K562 (cell line): Measurements from ENCODE around the gene TBL2. TPM values are rescaled to one million over a fixed set of nuclear protein-coding genes. Genes with fewer than 3 reads are reported as not detected.

Experiments used
- BMI1 ChIP-seq: fragments of 150-350 bp; IDR thresholded peaks from 2 replicates; pipeline ENCODE4 v1.6.1; 2014; ENCODE audit warnings: low read length
- CBFA2T2 ChIP-seq: fragments of 450-650 bp; conservative IDR thresholded peaks from 2 replicates; pipeline ENCODE4 v1.6.1; 2017; ENCODE audit warnings: mild to moderate bottlenecking
- CHD1 ChIP-seq: fragments of 200-600 bp; sonication (generic); IDR thresholded peaks from one replicate; pipeline ENCODE4 v1.6.1; 2012; ENCODE audit warnings: mild to moderate bottlenecking, moderate library complexity, low read length, inconsistent platforms
- ESRRA ChIP-seq: fragments of 450-650 bp; IDR thresholded peaks from 2 replicates; pipeline ENCODE4 v1.6.1; 2014; ENCODE audit warnings: low read depth, mild to moderate bottlenecking, moderate library complexity, borderline replicate concordance
- NFRKB ChIP-seq: fragments of 450-650 bp; IDR thresholded peaks from 2 replicates; pipeline ENCODE4 v1.6.1; 2016; ENCODE audit warnings: low read depth
- NR2C2 ChIP-seq, 2 experiments: fragments of 200-800 bp in 1 of 2; sonication (Bioruptor generic) in 1 of 2; sonication (generic) in 1 of 2; formaldehyde crosslinking in 1 of 2; IDR thresholded peaks; 2 replicates each; pipeline versions ENCODE4 v1.6.1 to v1.8.0; 2016 to 2022; ENCODE audit warnings: mild to moderate bottlenecking in 1 of 2, missing compliant biosample characterization in 1 of 2, missing genetic modification characterization in 1 of 2, missing genetic modification reagents in 1 of 2
- PHF20 ChIP-seq: fragments of 450-650 bp; IDR thresholded peaks from 2 replicates; pipeline ENCODE4 v1.6.1; 2018; ENCODE audit not compliant: partially characterized antibody
- PHTF2 ChIP-seq: fragments of 250-450 bp; sonication (Bioruptor Pico); IDR thresholded peaks from 2 replicates; pipeline ENCODE4 v1.5.0; 2021; ENCODE audit warnings: mild to moderate bottlenecking
- POLR2G ChIP-seq: fragments of 200-400 bp; formaldehyde crosslinking; IDR thresholded peaks from 2 replicates; pipeline ENCODE4 v1.6.1; 2017; ENCODE audit warnings: low read depth, mild to moderate bottlenecking, antibody characterized with exemption, low read length, moderate library complexity
- RFX7 ChIP-seq: fragments of 250-450 bp; sonication (Bioruptor Pico); IDR thresholded peaks from 2 replicates; pipeline ENCODE4 v1.5.1; 2021; ENCODE audit warnings: mild to moderate bottlenecking
- SLC30A9 ChIP-seq: fragments of 250-450 bp; sonication (Bioruptor Pico); IDR thresholded peaks from 2 replicates; pipeline ENCODE4 v1.8.0; 2022; ENCODE audit warnings: mild to moderate bottlenecking, moderate library complexity
- TAF1 ChIP-seq: IDR thresholded peaks from 2 replicates; pipeline ENCODE4 v1.6.1; 2011; ENCODE audit warnings: mild to moderate bottlenecking, low read length, moderate library complexity; ENCODE audit not compliant: insufficient read depth, control insufficient read depth, severe bottlenecking; ENCODE audit errors: extremely low read depth
- TEAD4 ChIP-seq, 2 experiments: sonication (generic) in 1 of 2; formaldehyde crosslinking in 1 of 2; IDR thresholded peaks; 2 replicates each; pipeline versions ENCODE4 v1.6.1 to v1.8.0; 2012 to 2022; ENCODE audit warnings: borderline replicate concordance in 1 of 2, inconsistent platforms in 1 of 2, low read length in 1 of 2, mild to moderate bottlenecking in 1 of 2, missing genetic modification reagents in 1 of 2
- ZEB2 ChIP-seq: fragments of 450-650 bp; IDR thresholded peaks from 2 replicates; pipeline ENCODE4 v1.6.1; 2016
- ZKSCAN8 ChIP-seq: fragments of 200-800 bp; sonication (Bioruptor generic); IDR thresholded peaks from 2 replicates; pipeline ENCODE4 v1.6.1; 2016; ENCODE audit warnings: missing genetic modification characterization, missing compliant biosample characterization
- ZNF175 ChIP-seq: fragments of 200-800 bp; sonication (Bioruptor generic); IDR thresholded peaks from 2 replicates; pipeline ENCODE4 v1.6.1; 2016; ENCODE audit warnings: low read depth, mild to moderate bottlenecking, missing genetic modification characterization, missing compliant biosample characterization
- ZNF274 ChIP-seq: IDR thresholded peaks from 2 replicates; pipeline ENCODE4 v1.6.1; 2011; ENCODE audit warnings: low read depth, mild to moderate bottlenecking, low read length, moderate library complexity, borderline replicate concordance
- ZNF592 ChIP-seq: fragments of 450-650 bp; IDR thresholded peaks from 2 replicates; pipeline ENCODE4 v1.6.1; 2017; ENCODE audit warnings: antibody characterized with exemption, mild to moderate bottlenecking
- ZNF778 ChIP-seq: fragments of 450-650 bp; formaldehyde crosslinking; IDR thresholded peaks from 2 replicates; pipeline ENCODE4 v1.4.0; 2020; ENCODE audit warnings: mild to moderate bottlenecking, moderate library complexity
- ZNF780A ChIP-seq: fragments of 250-450 bp; sonication (Bioruptor Pico); IDR thresholded peaks from 2 replicates; pipeline ENCODE4 v1.5.0; 2021; ENCODE audit warnings: mild to moderate bottlenecking
- polyA plus RNA-seq, 8 experiments: library from polyadenylated mRNA; depleted of rRNA in 4 of 8; stranded (reverse) in 5 of 8; unstranded in 3 of 8; fragments of >200 nt; fragmentation: Nextera tagmentation in 2 of 8; fragmentation: Illumina TruSeq in 1 of 8; extraction: Ambion mirVana in 2 of 8; extraction: Trizol in 1 of 8; gene quantifications; 2 replicates each; pipeline versions ENCODE4 v1.2.1 to v1.2.3, GENCODE V29; 2011 to 2014; ENCODE audit warnings: inconsistent platforms in 1 of 8, missing spikeins in 1 of 8
- total RNA-seq, 7 experiments: library from RNA; depleted of rRNA in 6 of 7; stranded (reverse); fragments of >200 nt in 6 of 7; fragmentation: Illumina TruSeq in 2 of 7; extraction: Trizol in 2 of 7; gene quantifications; 2 replicates each; pipeline versions ENCODE4 v1.2.1 to v1.2.3, GENCODE V29; 2011 to 2021; ENCODE audit warnings: low replicate concordance in 1 of 7
- TF ChIP-seq, protein P1 (sequence below): fragments of 450-650 bp; IDR thresholded peaks from 2 replicates; pipeline ENCODE4 v1.6.1; 2016; ENCODE audit warnings: borderline replicate concordance

The TBL2 gene
- total and polyA plus RNA-seq, 9 of the 15 experiments (the other 6 are each of a cell fraction or from before 2014, with no cell fraction given) = 2.5 to 123 (median 49.2) TPM

DNA sequence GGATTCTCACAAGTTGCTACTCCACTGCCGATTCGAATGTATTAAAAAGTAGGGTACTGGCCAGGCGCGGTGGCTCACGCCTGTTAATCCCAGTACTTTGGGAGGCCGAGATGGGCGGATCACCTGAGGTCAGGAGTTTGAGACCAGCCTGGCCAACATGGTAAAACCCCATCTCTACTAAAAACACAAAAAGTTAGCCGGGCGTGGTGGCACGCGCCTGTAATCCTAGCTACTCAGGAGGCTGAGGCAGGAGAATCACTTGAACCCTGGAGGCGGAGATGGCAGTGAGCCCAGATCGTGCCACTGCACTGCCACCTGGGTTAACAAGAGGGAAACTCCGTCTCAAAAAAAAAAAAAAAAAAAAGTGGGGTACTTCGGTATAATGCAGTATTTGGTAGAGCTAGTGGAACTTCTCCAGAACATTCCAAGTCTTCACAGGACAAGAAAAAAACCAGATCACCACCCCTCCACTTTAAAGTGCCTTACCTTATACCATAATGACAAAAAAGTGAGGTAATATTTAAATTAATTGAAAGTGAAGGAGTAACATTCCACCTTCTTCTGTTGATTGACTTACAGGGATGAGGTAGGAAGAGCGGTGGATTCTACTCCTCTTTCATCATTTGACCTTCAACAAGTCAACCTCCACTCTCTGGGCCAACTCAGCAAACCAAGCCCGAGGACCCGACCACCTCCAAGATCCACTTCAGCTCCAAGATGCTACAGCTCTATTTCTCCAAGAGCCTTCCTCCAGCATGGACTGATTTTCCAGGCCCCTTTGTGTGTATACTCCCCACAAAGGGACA, 58.3 kb downstream of the TBL2 start (continued):
- TF ChIP-seq, protein P1, sequence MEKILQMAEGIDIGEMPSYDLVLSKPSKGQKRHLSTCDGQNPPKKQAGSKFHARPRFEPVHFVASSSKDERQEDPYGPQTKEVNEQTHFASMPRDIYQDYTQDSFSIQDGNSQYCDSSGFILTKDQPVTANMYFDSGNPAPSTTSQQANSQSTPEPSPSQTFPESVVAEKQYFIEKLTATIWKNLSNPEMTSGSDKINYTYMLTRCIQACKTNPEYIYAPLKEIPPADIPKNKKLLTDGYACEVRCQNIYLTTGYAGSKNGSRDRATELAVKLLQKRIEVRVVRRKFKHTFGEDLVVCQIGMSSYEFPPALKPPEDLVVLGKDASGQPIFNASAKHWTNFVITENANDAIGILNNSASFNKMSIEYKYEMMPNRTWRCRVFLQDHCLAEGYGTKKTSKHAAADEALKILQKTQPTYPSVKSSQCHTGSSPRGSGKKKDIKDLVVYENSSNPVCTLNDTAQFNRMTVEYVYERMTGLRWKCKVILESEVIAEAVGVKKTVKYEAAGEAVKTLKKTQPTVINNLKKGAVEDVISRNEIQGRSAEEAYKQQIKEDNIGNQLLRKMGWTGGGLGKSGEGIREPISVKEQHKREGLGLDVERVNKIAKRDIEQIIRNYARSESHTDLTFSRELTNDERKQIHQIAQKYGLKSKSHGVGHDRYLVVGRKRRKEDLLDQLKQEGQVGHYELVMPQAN = 0 out of 2 replicates have a peak, but pooled peaks have one; percentile 20
- no peak for TF ChIP-seq CHD1
- peak; percentile 95 for TF ChIP-seq ESRRA
- 0 out of 2 replicates have a peak, but pooled peaks have one; percentile 14 for TF ChIP-seq ZNF592
- no peak for TF ChIP-seq ZEB2
- TF ChIP-seq RFX7 (CRISPR knock-in tag) = no peak
- no peak for TF ChIP-seq ZNF778 (CRISPR knock-in tag)
- peak; percentile 18; the same call in 1 of the 2 replicates for TF ChIP-seq POLR2G
- no peak for TF ChIP-seq ZKSCAN8 (CRISPR knock-in tag)
- TF ChIP-seq CBFA2T2 = no peak
- TF ChIP-seq NFRKB = no peak
- TF ChIP-seq ZNF274 = no peak
- TF ChIP-seq SLC30A9 (CRISPR knock-in tag) = no peak
- TF ChIP-seq BMI1 = no peak
- TF ChIP-seq TEAD4 (IDR thresholded peaks at IDR 0.05; ENCODE audit: low read length) = 0 out of 2 replicates have a peak, but pooled peaks have one; percentile 2
- TF ChIP-seq TEAD4 (CRISPR knock-in tag; IDR thresholded peaks at IDR 0.05; ENCODE audit: borderline replicate concordance) = no peak
- TF ChIP-seq PHF20 = no peak
- TF ChIP-seq TAF1 = peak; percentile 17
- no peak for TF ChIP-seq PHTF2 (CRISPR knock-in tag)
- no peak for TF ChIP-seq NR2C2 (CRISPR knock-in tag; IDR thresholded peaks at IDR 0.05)
- no peak for TF ChIP-seq NR2C2 (tag; IDR thresholded peaks at IDR 0.05)
- TF ChIP-seq ZNF780A (CRISPR knock-in tag) = no peak
- no peak for TF ChIP-seq ZNF175 (CRISPR knock-in tag)
